Measurements from ENCODE around the gene DPEP1. TPM values are rescaled to one million over a fixed set of nuclear protein-coding genes. Genes with fewer than 3 reads are reported as not detected.

Gene DPEP1
- total and polyA plus RNA-seq, 2 donors (not counting 3 experiments of a cell fraction or from before 2014, with no cell fraction given), result 0.37 to 0.44 TPM

GRCh38 chr16:89613954-89614459 lies 565 bp downstream of the DPEP1 start:
- no peak overlapping the region for H3K4me2 ChIP-seq (ENCODE audit: insufficient read depth, low read length)
- CTCF ChIA-PET, result interaction anchor here (1.0 to 4.1 kb wide), 21 partner anchors 9 to 247 kb away, joined by 3 to 48 read pairs (median 6); partner anchors contain the start of genes CDK10, CHMP1A, CPNE7 and SPATA33

More at GRCh38 chr16:89613954-89614459, 565 bp downstream of the DPEP1 start:
- no peak for TF ChIP-seq EZH2 (IDR thresholded peaks at IDR 0.05; ENCODE audit: borderline replicate concordance, low read depth, low read length, severe bottlenecking)
- TF ChIP-seq POLR2A (IDR thresholded peaks at IDR 0.05; ENCODE audit: low read depth, low read length), result no peak
- no peak for TF ChIP-seq GATA2 (IDR thresholded peaks at IDR 0.05; ENCODE audit: insufficient read depth, insufficient read length, low read depth, low read length)
- TF ChIP-seq, protein P1, sequence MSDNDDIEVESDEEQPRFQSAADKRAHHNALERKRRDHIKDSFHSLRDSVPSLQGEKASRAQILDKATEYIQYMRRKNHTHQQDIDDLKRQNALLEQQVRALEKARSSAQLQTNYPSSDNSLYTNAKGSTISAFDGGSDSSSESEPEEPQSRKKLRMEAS (IDR thresholded peaks at IDR 0.05; ENCODE audit: insufficient read depth, insufficient read length), result no peak
- no peak for TF ChIP-seq FOS (IDR thresholded peaks at IDR 0.05; ENCODE audit: borderline replicate concordance, insufficient read depth, low read length)
- TF ChIP-seq MYC (IDR thresholded peaks at IDR 0.05; ENCODE audit: low read depth, low read length), result no peak
- TF ChIP-seq JUN (IDR thresholded peaks at IDR 0.05; ENCODE audit: borderline replicate concordance, insufficient read depth, insufficient read length, low read depth), result no peak
- TF ChIP-seq, protein P2, sequence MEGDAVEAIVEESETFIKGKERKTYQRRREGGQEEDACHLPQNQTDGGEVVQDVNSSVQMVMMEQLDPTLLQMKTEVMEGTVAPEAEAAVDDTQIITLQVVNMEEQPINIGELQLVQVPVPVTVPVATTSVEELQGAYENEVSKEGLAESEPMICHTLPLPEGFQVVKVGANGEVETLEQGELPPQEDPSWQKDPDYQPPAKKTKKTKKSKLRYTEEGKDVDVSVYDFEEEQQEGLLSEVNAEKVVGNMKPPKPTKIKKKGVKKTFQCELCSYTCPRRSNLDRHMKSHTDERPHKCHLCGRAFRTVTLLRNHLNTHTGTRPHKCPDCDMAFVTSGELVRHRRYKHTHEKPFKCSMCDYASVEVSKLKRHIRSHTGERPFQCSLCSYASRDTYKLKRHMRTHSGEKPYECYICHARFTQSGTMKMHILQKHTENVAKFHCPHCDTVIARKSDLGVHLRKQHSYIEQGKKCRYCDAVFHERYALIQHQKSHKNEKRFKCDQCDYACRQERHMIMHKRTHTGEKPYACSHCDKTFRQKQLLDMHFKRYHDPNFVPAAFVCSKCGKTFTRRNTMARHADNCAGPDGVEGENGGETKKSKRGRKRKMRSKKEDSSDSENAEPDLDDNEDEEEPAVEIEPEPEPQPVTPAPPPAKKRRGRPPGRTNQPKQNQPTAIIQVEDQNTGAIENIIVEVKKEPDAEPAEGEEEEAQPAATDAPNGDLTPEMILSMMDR (IDR thresholded peaks at IDR 0.05; ENCODE audit: extremely low read depth in 1 of 2, insufficient read depth in 1 of 2, low read depth in 1 of 2, low read length in 2 of 2), result no peak
- TF ChIP-seq POLR2AphosphoS5 (IDR thresholded peaks at IDR 0.05; ENCODE audit: insufficient read depth, low read depth, low read length), result no peak
- dilution Hi-C loops (cut with MboI; ENCODE audit: extremely low pct_ligation_motif_present, low sequenced_read_pairs), result no loop called here
- no peaks in the 10 kb centered on the region for H3K9me3 ChIP-seq (replicated peaks; ENCODE audit: control insufficient read depth, insufficient read depth, low read length)
- H3K27me3 ChIP-seq (ENCODE audit: control insufficient read depth in 2 of 2, insufficient read depth in 2 of 2, low read length in 2 of 2), result no peaks in the 10 kb centered on the region
- H3K27ac ChIP-seq (ENCODE audit: insufficient read depth, low read depth, low read length), result no peak overlapping the region
- no peak overlapping the region for H3K4me3 ChIP-seq (replicated peaks in 1 of 3; ENCODE audit: insufficient read depth in 1 of 3, low read depth in 1 of 3, low read length in 3 of 3)
- no peak overlapping the region for H3K9ac ChIP-seq (replicated peaks; ENCODE audit: extremely low read depth, insufficient read depth, low read length)
- DNase-seq (ENCODE audit: low read depth, low spot score) (no peak), FAIRE-seq (no peak)
- no peaks in the 10 kb centered on the region for H3K79me2 ChIP-seq (ENCODE audit: control insufficient read depth, insufficient read depth, low read length)
- POLR2A ChIA-PET, result no interaction called here
- H3K4me1 ChIP-seq (ENCODE audit: control insufficient read depth, extremely low read depth, insufficient read depth, low read length), result peaks cover 2% of the 10 kb centered on the region
- no peak overlapping the region for H2AFZ ChIP-seq (ENCODE audit: low read depth, low read length)
- H4K20me1 ChIP-seq (replicated peaks; ENCODE audit: control insufficient read depth, extremely low read depth, insufficient read depth, low read length), result no peaks in the 10 kb centered on the region
- H3K9me1 ChIP-seq (replicated peaks; ENCODE audit: control insufficient read depth, extremely low read depth, insufficient read depth, low read length), result no peaks in the 10 kb centered on the region
- no peaks in the 10 kb centered on the region for H3K36me3 ChIP-seq (ENCODE audit: control insufficient read depth in 2 of 2, extremely low read depth in 1 of 2, insufficient read depth in 2 of 2, low read length in 2 of 2)
- intact Hi-C loops (cut with micrococcal nuclease), result no loop called here
- BruUV-seq (replicated peaks), result no TSS peak

Measured in endothelial cell of umbilical vein (primary cell).